T-helper 2 cell treated with Interferon-gamma antibody and Interleukin-4, amounts not matched to agents 100 ng/mL and 5 ng/mL, for 36 hours (primary cell): Measurements from ENCODE around the gene GATAD2A. TPM values are rescaled to one million over a fixed set of nuclear protein-coding genes. Genes with fewer than 3 reads are reported as not detected.
"Not testable (repeated sequence)": the region's sequence is repeated elsewhere in the genome, so short reads cannot be mapped to it uniquely, and the experiment has no call there.

Experiments used
- intact Hi-C: fragments of 100-400 bp; cut with micrococcal nuclease; formaldehyde crosslinking; loops from one replicate; pipeline ENCODE4 v1.15.1; 2023
- total RNA-seq: library from RNA; stranded (reverse); gene quantifications from 2 replicates; pipeline ENCODE4 v1.2.3, GENCODE V29; 2022

Gene GATAD2A
- total RNA-seq, 1 donor from 2014 or later, result 123 TPM

- intact Hi-C loops, result no loop called here
These were observed 39.2 kb downstream of the GATAD2A start for GRCh38 chr19:19444681-19445155.

GRCh38 chr19:19445288-19445687 is 39.8 kb downstream of the GATAD2A start:
- intact Hi-C loops, result no loop called here

- intact Hi-C loops, result loop anchor here (1.0 kb wide), 1 partner anchor 13 kb away; no protein-coding TSS in a partner anchor
These were observed 40.5 kb downstream of the GATAD2A start for GRCh38 chr19:19445911-19446361.

- intact Hi-C loops, result loop anchor here (1.0 kb wide), 1 partner anchor 12 kb away; no protein-coding TSS in a partner anchor
These were observed 41.4 kb downstream of the GATAD2A start for GRCh38 chr19:19446655-19447437.

- intact Hi-C loops, result no loop called here
These were observed 42.2 kb downstream of the GATAD2A start for GRCh38 chr19:19447536-19448237.

GRCh38 chr19:19448238-19448544 is 42.7 kb downstream of the GATAD2A start:
- intact Hi-C loops, result no loop called here

- intact Hi-C loops, result no loop called here
These were observed 46.2 kb downstream of the GATAD2A start for GRCh38 chr19:19451429-19452242.

GRCh38 chr19:19452243-19453124 is 47.0 kb downstream of the GATAD2A start:
- intact Hi-C loops, result no loop called here

GRCh38 chr19:19453125-19453454 is 47.6 kb downstream of the GATAD2A start:
- intact Hi-C loops, result no loop called here

- intact Hi-C loops, result not testable (repeated sequence)
These were observed 49.9 kb downstream of the GATAD2A start for GRCh38 chr19:19455166-19455919.

- intact Hi-C loops, result loop anchor here (2.0 kb wide), 1 partner anchor 17 kb away; no protein-coding TSS in a partner anchor
These were observed 52.2 kb downstream of the GATAD2A start for GRCh38 chr19:19457671-19458070.

- intact Hi-C loops, result loop anchor here (2.0 kb wide), 1 partner anchor 17 kb away; no protein-coding TSS in a partner anchor
These were observed 52.8 kb downstream of the GATAD2A start for GRCh38 chr19:19458110-19458816.

- intact Hi-C loops, result loop anchor here (1.0 to 2.0 kb wide), 4 partner anchors 13 to 53 kb away; no protein-coding TSS in a partner anchor
These were observed 53.6 kb downstream of the GATAD2A start for GRCh38 chr19:19459073-19459472.

GRCh38 chr19:19459707-19460251 is 54.3 kb downstream of the GATAD2A start:
- intact Hi-C loops, result loop anchor here (1.0 to 5.0 kb wide), 5 partner anchors 13 to 72 kb away; no protein-coding TSS in a partner anchor

- intact Hi-C loops, result loop anchor here (5.0 kb wide), 1 partner anchor 73 kb away; no protein-coding TSS in a partner anchor
These were observed 54.8 kb downstream of the GATAD2A start for GRCh38 chr19:19460258-19460731.

- intact Hi-C loops, result loop anchor here (5.0 kb wide), 1 partner anchor 74 kb away; no protein-coding TSS in a partner anchor
These were observed 55.3 kb downstream of the GATAD2A start for GRCh38 chr19:19460761-19461265.

- intact Hi-C loops, result loop anchor here (5.0 kb wide), 1 partner anchor 74 kb away; no protein-coding TSS in a partner anchor
These were observed 55.8 kb downstream of the GATAD2A start for GRCh38 chr19:19461306-19461670.
